DMS53 treated with DMSO at 0.1 percent for 48 hours (cell line): ENCODE data around the gene CCDC17.
"Not testable (repeated sequence)": the region's sequence is repeated elsewhere in the genome, so short reads cannot be mapped to it uniquely, and the experiment has no call there.

Source experiments
- DNase-seq: peaks from one replicate; lab custom pipeline; 2025; ENCODE audit not compliant: unreplicated experiment; lab: John Stamatoyannopoulos, UW

The CCDC17 gene

DNA sequence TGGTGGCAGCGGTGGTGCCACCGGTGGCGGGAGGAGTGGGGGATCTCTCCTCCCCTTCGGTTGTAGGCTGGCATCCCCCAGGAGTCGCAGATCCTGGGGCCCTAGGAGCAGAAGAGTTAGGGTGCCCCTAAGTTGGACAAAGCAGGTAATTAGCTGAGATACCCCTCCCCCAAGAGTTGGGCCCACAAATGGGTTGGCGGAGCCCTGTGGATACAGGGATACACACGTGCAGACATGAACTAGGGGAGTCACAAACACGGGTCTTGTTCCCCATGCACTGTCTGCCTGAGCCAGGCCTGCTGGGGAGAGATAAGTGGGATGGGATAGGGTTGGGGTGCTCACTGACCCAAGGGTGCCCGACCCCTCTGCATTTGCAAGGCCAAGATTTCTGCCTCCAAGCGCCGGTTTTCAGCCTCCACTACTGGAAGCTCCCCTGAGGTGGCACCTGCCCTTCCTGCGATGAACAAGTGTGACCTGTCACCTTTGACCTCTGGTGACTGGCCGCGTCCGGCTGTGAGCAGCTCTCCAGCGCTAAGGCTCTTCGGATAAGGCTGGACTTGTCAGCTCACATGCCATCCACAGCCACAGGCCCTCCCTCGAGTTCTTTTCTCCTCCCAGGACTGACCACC is 1.8 kb downstream of the CCDC17 start:
- DNase-seq = no peak

DNA sequence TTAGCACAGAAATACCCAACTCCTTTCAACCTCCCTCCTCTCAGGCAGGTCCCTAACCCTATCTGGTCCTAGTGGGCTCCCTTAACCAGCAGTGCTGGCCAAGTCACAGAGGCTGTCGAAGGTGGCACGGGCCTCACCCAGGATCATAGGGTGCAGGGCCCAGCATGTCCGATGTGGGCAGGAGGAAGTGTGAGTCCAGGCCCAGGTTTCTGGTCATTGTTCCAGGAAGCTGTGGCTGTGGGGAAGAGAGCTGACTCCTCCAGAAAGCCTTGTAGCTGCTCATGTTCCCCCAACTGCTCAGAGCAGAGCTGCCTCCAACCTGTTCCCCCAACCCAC is 2.4 kb downstream of the CCDC17 start:
- DNase-seq = no peak

DNA sequence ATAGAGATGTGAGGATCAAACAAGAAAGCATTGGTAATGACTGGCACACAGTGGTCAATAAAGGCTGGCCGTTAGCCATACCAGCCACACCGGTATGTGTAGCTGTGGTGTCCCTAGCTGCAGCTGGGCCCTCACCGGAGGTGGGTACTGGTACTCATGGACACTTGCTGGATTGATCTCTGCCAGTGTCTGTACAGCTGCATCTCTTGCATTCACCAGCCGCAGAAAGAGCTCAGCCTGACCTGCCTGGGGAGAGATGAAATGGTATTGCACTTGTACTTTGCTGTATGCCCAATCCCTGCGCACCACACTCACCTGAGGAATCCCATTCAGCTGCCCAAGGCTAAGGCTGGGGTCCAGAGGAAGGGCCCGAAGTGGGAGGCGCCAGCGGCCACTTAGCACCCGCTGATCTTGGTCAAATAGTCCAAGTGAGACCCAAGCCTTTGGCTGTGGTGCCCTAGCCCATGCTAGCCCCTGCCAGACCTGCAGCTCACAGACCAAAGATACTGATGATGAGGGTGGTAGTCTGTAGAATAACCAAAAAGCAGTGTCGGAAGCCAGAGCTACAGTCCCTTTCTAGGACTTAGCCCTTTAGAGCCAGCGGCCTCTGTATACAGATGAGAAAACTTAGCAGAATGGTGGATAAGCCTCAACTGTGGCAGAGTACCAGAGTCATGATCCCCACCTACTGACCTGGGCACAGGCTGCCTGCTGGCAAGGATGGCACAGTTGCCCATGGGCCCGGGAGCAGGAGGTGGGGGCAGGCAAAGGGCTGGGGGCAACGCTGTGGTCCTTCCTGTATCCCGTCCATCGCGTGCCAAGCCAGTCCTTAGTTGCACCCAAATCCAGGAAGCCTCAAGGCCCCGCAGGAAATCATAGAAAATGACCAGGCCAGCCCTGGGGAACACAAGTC is 3.0 kb downstream of the CCDC17 start:
- DNase-seq = no peak

DNA sequence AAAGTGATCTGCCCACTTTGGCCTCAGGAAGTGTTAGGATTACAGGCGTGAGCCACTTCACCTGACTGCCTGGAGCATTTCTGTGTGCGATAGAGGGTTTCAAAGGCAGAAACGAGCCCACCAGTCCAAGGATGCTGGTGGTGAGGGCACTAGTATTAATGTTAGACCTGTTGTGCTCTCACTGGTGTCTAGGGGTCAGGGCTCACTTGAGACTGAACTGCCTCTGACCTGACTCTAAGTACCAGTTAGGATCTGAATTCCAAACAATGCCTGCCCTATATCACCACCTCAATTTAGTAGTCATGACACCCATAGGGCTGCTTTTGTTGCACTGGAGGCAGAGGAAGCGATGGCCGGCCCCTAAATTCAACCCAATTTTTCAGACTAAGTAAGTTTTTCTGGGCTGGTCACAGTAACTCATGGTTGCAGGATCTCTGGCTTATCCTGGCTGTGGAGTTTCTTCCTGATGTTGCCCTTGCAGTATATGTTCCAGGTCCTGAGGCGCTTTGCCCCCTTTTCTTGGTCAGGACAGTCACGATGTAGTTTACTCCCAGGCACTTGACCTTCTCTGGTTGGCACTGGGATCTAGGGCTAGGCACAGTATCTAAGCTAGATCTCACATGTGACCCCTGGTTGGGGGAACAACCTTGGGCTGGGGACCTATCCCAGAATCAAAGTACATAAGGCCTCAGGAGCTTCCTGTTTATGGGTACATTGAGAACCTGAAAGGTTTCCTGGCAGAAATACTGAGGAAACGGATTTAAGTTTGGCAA is 4.5 kb downstream of the CCDC17 start:
- DNase-seq = no peak

DNA sequence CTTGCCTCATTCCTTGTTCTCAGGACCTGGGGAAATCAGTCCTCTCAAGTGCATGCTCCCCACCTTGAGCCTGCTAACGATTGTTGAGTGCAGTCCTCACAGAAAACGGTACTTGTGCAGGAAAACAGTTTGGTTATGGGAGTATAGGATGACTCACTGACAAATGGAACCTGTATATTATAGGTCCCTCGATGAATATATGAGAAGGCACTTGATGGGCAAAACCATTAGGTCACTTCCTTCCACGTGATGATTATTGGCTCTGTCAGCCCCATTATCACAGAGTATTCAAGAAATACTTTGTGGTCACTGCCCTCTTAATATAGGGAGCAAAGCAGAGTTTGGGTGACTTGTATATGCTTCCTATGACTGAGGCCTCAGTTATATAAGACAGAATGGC is 6.2 kb downstream of the CCDC17 start:
- no peak for DNase-seq

DNA sequence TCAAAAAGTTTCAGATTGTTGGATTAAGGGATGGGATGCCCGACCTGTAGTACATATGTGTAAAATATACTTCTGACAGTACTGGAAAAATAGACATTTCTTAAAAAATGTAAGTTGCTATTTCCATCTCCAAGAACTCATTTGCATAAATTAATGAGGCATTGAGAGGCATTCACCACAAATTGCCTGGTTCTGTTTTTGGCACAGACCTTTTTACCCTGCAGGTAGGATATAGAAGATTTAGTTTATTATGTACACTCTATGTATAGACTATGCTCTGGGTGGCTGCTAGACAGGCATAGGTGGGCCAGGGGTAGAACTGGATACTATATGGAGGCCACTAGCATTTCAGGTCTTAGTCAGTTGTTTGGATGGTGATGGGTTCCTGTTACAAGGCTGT is 8.0 kb downstream of the CCDC17 start:
- DNase-seq = no peak

DNA sequence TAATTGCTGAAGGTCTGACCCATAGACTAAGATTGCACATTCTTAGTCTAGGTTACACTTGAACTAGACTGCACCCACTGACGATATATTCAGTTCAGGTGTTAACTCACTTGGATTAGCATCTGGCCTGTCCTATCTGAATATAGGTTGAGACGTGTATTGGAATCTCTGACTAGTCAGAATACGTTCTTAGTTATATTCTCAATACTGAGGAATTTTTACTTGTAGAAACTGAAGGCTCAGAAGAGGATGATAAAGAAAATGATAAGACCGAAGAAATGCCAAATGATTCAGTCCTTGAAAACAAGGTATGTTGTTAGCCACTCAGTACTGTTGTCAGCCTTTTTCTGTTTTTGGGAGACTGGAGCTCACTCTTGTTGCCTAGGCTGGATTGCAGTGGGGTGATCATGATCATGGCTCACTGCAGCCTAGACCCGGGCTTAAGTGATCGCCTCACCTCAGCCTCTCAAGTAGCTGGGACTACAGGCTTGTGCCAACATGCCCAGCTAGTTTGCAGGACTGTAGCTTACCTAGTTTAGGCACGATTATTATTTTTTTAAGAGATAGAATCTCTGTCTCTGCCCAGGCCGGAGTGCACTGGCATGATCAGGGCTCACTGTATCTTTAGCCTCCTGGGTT is 10.8 kb downstream of the CCDC17 start:
- DNase-seq = no peak

DNA sequence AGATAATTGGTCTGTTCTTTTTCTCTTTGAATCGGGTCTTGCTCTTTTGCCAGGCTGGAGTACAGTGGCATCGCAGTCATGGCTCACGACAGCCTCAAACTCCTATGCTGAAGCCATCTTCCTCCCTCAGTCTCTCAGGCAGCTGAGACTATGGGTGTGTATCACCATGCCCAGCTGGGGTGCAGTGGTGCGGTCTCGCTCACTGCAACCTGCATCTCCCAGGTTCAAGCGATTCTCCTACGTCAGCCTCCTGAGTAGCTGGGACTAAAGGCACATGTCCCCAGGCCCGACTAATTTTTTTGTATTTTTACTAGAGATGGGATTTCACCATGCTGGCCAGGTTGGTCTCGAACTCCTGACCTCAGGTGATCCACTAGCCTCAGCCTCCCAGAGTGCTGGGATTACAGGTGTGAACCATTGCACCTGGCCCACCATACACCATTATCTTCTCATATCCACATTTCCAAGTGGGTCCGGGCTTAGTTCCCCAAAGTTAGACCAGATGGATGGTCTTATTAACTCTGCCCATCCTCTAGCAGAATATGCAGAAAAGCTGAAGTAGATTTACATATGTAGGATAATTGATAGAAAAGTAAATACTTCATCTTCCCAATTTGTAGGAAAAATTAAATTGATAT is 13.1 kb downstream of the CCDC17 start:
- no peak for DNase-seq

DNA sequence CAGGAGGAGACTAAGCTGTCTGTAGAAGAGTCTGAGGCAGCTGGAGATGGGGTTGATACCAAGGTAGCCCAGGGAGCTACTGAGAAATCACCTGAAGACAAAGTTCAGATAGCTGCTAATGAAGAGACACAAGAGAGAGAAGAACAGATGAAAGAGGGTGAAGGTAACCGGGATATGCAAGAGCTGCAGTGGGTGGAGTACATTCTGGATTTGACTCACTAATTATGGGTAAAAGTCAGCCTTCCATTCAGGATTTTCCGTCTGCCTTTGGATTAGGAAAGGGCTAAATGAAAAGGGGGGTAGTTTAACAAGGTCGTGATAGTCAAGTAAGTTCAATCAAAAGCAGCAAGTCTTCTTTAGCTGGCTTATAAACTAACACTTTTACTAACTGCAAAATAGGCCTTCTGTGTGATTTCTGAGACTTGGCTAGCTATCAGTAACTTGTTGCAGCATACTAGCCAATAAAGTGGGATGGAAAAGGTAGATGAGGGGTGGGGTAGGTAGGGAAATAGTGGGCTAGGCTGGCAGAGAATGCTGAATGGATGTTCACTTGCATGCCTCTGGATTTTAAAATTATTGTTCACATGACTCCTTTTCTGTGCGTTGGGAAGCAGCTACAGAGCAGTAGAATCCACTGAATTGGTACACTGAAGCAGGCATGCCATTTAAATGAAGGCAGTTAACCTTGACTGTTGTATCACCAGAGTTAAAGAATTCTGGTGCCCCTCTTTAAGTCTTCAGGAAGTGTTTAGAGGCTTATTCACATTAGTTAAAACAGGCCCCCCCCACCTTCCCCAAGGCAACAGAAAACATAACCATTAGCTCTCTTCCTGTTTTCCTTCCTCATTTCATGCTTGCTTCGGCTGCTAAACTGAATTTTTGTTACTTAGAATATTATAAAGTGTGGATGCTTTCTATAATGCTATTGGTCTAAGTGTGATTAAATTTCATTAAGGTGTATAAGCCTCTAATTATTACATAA is 15.4 kb downstream of the CCDC17 start:
- no peak for DNase-seq

DNA sequence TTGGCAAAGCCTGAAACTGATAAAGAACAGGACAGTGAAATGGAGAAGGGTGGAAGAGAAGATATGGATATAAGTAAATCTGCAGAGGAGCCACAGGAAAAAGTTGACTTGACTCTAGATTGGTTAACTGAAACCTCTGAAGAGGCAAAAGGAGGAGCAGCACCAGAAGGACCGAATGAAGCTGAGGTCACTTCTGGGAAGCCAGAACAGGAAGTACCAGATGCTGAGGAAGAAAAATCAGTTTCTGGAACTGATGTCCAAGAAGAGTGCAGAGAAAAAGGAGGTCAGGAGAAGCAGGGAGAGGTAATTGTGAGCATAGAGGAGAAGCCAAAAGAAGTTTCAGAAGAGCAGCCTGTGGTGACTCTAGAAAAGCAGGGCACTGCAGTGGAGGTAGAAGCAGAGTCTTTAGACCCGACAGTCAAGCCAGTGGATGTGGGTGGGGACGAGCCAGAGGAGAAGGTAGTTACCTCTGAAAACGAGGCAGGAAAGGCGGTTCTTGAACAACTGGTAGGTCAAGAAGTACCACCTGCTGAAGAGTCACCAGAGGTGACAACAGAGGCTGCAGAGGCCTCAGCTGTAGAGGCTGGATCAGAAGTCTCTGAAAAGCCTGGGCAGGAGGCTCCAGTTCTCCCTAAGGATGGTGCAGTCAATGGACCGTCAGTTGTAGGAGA is 16.3 kb downstream of the CCDC17 start:
- DNase-seq = no peak

DNA sequence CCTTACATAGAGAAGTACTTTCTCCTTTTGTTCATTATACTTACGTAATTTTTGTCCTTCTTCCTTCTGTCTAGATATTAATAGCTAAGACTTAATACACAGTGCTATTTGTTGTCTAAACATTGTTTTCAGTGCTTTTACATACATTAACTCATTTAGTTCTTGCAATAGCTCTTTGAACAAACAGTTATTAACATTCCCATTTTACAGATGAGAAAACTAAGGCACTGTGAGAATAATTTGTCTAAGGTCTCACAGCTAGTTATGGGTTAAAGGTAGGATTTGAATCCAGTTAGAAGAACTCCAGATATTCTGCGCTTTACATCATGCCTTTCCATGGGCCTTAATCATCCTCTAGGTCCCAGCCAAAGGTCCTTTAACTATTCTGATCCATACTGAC is 19.6 kb downstream of the CCDC17 start:
- DNase-seq = no peak

DNA sequence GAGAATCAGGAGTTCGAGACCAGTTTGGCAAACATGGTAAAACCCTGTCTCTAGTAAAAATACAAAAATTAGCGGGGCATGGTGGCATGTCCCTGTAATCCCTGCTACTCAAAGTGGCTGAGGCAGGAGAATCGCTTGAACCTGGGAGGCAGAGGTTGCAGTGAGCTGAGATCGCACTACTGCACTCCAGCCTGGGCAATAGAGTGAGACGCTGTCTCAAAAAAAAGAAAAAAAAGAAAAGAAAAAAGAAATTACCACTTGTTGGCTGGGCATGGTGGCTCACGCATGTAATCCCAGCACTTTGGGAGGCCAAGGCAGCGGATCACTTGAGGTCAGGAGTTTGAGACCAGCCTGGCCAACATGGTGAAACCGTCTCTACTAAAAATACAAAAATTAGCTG is 27.1 kb downstream of the CCDC17 start:
- not testable (repeated sequence) for DNase-seq

DNA sequence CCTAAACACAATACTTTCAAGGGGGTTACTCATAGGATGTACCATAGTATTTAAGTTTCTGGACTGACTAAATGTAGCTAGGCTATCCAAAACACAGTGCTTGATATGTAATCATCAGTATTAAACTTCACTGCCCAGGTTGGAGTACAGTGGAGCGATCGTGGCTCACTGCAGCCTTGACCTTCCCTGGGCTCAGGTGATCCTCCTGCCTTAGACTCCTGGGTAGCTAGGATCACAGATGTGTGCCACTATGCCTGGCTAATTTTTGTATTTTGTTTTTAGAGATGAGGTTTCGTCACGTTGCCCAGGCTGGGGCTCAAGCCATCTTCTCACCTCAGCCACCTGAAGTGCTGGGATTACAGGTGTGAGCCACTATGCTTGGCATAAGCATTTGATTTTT is 29.4 kb downstream of the CCDC17 start:
- no peak for DNase-seq

DNA sequence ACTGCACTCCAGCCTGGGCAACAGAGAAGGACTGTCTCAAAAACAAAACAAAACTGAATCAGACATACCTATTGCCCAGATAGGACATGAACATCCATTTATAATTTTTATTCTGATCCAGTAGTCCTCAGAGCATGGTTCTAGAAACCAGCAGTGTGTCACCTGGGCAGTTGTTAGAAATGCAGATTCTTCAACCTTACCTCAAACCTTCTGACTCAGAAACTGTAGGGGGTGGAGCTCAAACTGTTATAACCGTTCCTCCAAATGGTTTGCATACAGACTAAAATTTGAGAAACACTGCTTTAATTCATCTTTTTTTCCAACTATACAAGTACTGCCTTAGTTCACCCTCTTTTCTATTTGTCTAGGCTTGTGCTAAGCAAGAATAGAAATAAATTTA is 34.0 kb downstream of the CCDC17 start:
- no peak for DNase-seq

DNA sequence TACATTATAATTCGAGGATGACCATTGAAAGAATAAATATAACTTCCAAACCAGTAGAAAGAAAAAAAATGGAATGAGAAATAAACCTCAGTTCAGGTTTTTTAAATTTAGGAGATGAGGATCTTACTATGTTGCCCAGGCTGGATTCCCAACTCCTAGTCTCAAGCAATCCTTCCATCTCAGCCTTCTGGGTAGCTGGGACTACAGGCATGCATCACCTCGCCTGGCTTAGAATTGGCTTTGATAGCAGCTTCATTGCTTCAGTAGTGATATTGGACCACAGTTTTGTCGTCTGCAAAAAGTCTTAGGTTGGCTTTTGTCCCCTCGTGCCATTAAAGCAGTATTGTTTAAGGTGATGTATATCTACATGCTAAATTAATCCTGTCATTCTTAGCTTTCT is 37.1 kb downstream of the CCDC17 start:
- no peak for DNase-seq

DNA sequence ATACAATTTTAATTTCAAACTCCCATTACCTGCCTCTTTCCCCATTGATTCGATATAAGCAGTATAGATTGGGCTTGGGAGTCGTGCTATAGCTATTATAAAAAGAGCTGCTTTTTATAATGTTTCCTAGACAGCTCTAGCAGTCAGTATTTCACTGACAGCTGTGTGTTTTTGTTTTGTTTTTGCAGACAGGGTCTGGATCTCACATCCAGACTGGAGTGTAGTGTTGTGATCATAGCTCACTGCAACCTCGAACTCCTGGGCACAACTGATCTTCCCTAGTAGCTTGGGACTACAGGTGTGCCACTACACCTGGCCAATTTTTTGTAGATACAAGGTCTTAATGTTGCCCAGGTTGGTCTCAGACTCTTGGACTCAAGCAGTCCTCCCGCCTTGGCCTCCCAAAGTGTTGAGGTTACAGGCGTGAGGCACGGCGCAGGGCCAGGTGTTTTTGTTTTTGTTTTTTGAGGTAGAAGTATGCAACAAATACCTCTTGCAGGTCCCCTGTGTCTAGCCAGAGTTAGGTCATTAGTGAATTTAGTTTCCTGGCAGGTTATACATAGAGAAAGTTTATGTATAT is 38.3 kb downstream of the CCDC17 start:
- DNase-seq = no peak

DNA sequence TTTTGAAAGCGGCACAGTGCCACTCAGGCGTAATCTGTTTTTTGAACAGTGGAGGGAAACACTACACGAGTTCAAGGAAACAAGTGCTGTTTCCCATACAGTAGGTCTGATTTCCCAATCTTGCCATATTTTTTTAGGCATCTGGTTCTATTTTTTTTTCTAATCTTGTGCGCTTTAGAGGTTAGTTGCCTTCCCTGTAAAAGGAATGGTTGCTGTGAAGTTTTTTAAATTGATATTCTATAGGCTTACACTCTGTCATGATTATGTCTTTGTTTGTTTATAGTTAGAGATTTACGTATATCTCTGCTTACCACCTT is 38.8 kb downstream of the CCDC17 start:
- no peak for DNase-seq

DNA sequence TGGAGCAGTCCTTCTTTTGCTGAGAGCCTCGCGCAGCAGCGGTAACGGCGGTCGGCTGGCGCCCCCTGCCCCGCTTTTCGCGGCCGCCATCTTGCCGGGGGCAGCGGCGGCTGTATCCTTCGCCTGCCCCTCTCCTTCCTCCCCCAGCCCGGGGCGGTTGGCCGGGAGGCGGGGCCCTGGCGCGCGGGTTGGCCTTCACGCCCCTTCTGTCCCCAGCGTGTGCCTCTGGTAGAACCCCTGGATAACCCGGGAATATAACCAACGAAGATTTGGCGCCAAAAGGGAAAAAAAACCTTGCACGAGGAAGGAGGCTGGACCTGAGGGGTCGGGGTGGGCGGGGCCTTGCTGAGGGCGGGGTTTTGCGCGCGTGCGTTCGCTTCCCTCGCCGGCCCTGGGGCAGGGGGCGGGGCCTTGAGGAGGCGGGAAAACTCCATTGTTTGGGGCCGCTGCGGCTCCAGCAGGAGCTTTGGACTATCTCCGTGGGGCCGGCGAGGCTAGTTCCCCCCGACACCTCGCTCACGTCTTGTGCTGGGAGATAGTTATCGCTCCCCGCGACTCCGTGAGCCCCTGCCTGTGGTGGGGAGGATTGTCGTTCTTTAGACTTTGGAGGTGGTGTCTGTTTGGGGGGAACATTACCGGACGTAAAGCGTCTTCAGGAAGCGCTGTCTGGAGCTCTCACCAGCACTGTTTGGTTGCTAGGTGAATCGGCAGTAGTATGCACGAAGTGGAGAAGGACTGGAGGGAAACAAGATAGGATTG is 39.3 kb downstream of the CCDC17 start:
- peak; percentile 77 for DNase-seq
